B cell (primary cell): ENCODE results near the gene BMAL2. TPM values are rescaled to one million over a fixed set of nuclear protein-coding genes. Genes with fewer than 3 reads are reported as not detected.

Source experiments
- ATAC-seq: fragments of 200-7000 bp; cut with Tn5 transposase; one replicate; pipeline ENCODE4 v1.10.0; 2021; ENCODE audit warnings: low read depth, mild to moderate bottlenecking, moderate number of reproducible peaks, moderate library complexity
- CTCF ChIA-PET: fragments of 350-600 bp; sonication (Branson Sonifier 250); formaldehyde crosslinking; loops from one replicate; lab custom pipeline; 2021; ENCODE audit warnings: antibody characterized with exemption, inconsistent platforms; lab: Charles Lee
- POLR2A ChIA-PET: fragments of 350-600 bp; sonication (Branson Sonifier 250); formaldehyde crosslinking; loops from one replicate; lab custom pipeline; 2021; ENCODE audit warnings: antibody characterized with exemption; lab: Charles Lee
- DNase-seq: peaks from one replicate; pipeline ENCODE4 v3.0.0; 2013
- H2AFZ ChIP-seq: 2 replicates; pipeline ENCODE4 v1.6.1; 2012; ENCODE audit warnings: mild to moderate bottlenecking, low read depth, low read length; ENCODE audit not compliant: insufficient read depth, poor library complexity, severe bottlenecking
- H3K27ac ChIP-seq, 2 donors: 1 replicate in 1 of 2; 2 replicates in 1 of 2; pipeline ENCODE4 v1.5.1; 2012 to 2013; ENCODE audit warnings: low read length in 2 of 2, mild to moderate bottlenecking in 2 of 2, moderate library complexity in 1 of 2
- H3K27me3 ChIP-seq, 4 experiments: fragments of 200-600 bp in 1 of 4; sonication (generic) in 1 of 4; replicated peaks in 1 of 4; 1 replicate in 2 of 4; 2 replicates in 2 of 4; pipeline versions ENCODE4 v1.6.1 to v1.7.0; 2013 to 2016; ENCODE audit warnings: low read length in 3 of 4, mild to moderate bottlenecking in 2 of 4, mixed read lengths in 1 of 4, moderate library complexity in 1 of 4; ENCODE audit not compliant: insufficient read depth in 4 of 4, control insufficient read depth in 3 of 4; ENCODE audit errors: control extremely low read depth in 1 of 4
- H3K36me3 ChIP-seq, 2 experiments: replicated peaks in 1 of 2; 1 replicate in 1 of 2; 2 replicates in 1 of 2; pipeline versions ENCODE4 v1.6.1 to v1.7.1; 2013; ENCODE audit warnings: low read length in 1 of 2; ENCODE audit not compliant: insufficient read depth in 2 of 2, control insufficient read depth in 1 of 2; ENCODE audit errors: control extremely low read depth in 1 of 2, extremely low read depth in 1 of 2
- H3K4me1 ChIP-seq, 2 donors: fragments of 200-600 bp in 1 of 2; sonication (generic) in 1 of 2; 1 replicate in 1 of 2; 2 replicates in 1 of 2; pipeline versions ENCODE4 v1.5.1 to v1.6.1; 2013 to 2017; ENCODE audit warnings: low read length in 2 of 2; ENCODE audit not compliant: control insufficient read depth in 2 of 2, insufficient read depth in 2 of 2
- H3K4me2 ChIP-seq: replicated peaks from 2 replicates; pipeline ENCODE3; 2012; ENCODE audit warnings: mild to moderate bottlenecking, low read depth, low read length; ENCODE audit not compliant: poor library complexity, severe bottlenecking
- H3K4me3 ChIP-seq, 5 experiments: fragments of 200-600 bp in 1 of 5; sonication (generic) in 1 of 5; 1 replicate in 3 of 5; 2 replicates in 2 of 5; pipeline versions ENCODE4 v1.5.1 to v1.7.0; 2011 to 2016; ENCODE audit warnings: low read length in 4 of 5, mild to moderate bottlenecking in 4 of 5, low read depth in 2 of 5, control low read depth in 1 of 5, moderate library complexity in 1 of 5; ENCODE audit not compliant: insufficient read depth in 1 of 5; ENCODE audit errors: control extremely low read depth in 1 of 5, extremely low read depth in 1 of 5
- H3K79me2 ChIP-seq: fragments of 200-600 bp; sonication (generic); one replicate; pipeline ENCODE4 v1.6.0; 2016; ENCODE audit warnings: low read length; ENCODE audit not compliant: control insufficient read depth, insufficient read depth
- H3K9ac ChIP-seq: fragments of 200-600 bp; sonication (generic); 2 replicates; pipeline ENCODE4 v1.6.1; 2017; ENCODE audit warnings: mild to moderate bottlenecking, low read length, moderate library complexity
- H3K9me3 ChIP-seq, 3 donors: one replicate each; pipeline versions ENCODE4 v1.6.1 to v1.7.1; 2013; ENCODE audit warnings: low read length in 2 of 3; ENCODE audit not compliant: control insufficient read depth in 2 of 3, insufficient read depth in 1 of 3; ENCODE audit errors: control extremely low read depth in 1 of 3
- H4K20me1 ChIP-seq: 2 replicates; pipeline ENCODE4 v1.6.0; 2012; ENCODE audit warnings: mild to moderate bottlenecking, low read length; ENCODE audit not compliant: insufficient read depth, control insufficient read depth, poor library complexity, severe bottlenecking
- H3K27ac Mint-ChIP-seq: one replicate; pipeline ENCODE4 v1.8.0; 2021; ENCODE audit warnings: mixed read lengths
- H3K27me3 Mint-ChIP-seq: one replicate; pipeline ENCODE4 v1.8.0; 2021; ENCODE audit warnings: mixed read lengths
- H3K4me1 Mint-ChIP-seq: one replicate; pipeline ENCODE4 v1.8.0; 2021; ENCODE audit warnings: mixed read lengths
- H3K4me3 Mint-ChIP-seq: one replicate; pipeline ENCODE4 v1.8.0; 2021; ENCODE audit warnings: mixed read lengths
- H3K9me3 Mint-ChIP-seq: one replicate; pipeline ENCODE4 v1.8.0; 2022; ENCODE audit warnings: mixed read lengths; ENCODE audit not compliant: insufficient read depth
- CTCF ChIP-seq: fragments of 200-600 bp; IDR thresholded peaks from one replicate; pipeline ENCODE4 v1.8.0; 2022; ENCODE audit warnings: antibody characterized with exemption, mild to moderate bottlenecking
- EZH2 ChIP-seq: IDR thresholded peaks from 2 replicates; pipeline ENCODE4 v1.6.1; 2012; ENCODE audit warnings: borderline replicate concordance, low read depth, mild to moderate bottlenecking, moderate library complexity, low read length; ENCODE audit not compliant: insufficient read depth, poor library complexity, severe bottlenecking
- WGBS: methylation state at CpG from one replicate; pipeline ENCODE4 v1.1.5; 2013; ENCODE audit warnings: missing lambda C conversion rate; ENCODE audit not compliant: insufficient coverage; 5-methylcytosine and 5-hydroxymethylcytosine counted together
- intact Hi-C: fragments of 100-400 bp; cut with micrococcal nuclease; formaldehyde crosslinking; loops from one replicate; pipeline ENCODE4 v1.10.0; 2022
- polyA plus RNA-seq: library from polyadenylated mRNA; depleted of rRNA; stranded (reverse); fragments of >200 nt; gene quantifications from 2 replicates; pipeline ENCODE4 v1.2.3, GENCODE V29; 2012
- total RNA-seq, 2 donors: library from RNA; stranded (reverse); fragments of 120-200 nt in 1 of 2; gene quantifications; 1 replicate in 1 of 2; 2 replicates in 1 of 2; pipeline versions ENCODE4 v1.2.3 to v1.2.4, GENCODE V29; 2013 to 2022

BMAL2 gene
- total and polyA plus RNA-seq, 2 donors (not counting 1 experiment from before 2014, with no cell fraction given) = 0.30 to 2.8 TPM

- DNase-seq = no peak
- Histone ChIP-seq H3K79me2 (no peaks in the 10 kb centered on the region), H3K4me2 (no peak overlapping the region), H3K4me1 (no peaks in the 10 kb centered on the region), H3K36me3 (no peaks in the 10 kb centered on the region), H3K27me3 (no peaks in the 10 kb centered on the region), H4K20me1 (no peaks in the 10 kb centered on the region), H2AFZ (no peak overlapping the region), H3K27ac (no peak overlapping the region), H3K9ac (no peak overlapping the region), H3K4me3 (no peak overlapping the region), H3K9me3 (no peaks in the 10 kb centered on the region)
- H3K4me3 Mint-ChIP-seq = no peak overlapping the region
- CTCF ChIA-PET = no interaction called here
- no peak for ATAC-seq
- POLR2A ChIA-PET = no interaction called here
- H3K9me3 Mint-ChIP-seq = no peaks in the 10 kb centered on the region
- TF ChIP-seq CTCF (no peak), EZH2 (no peak)
- H3K4me1 Mint-ChIP-seq = no peaks in the 10 kb centered on the region
- WGBS = no CpG with 5 or more reads among the region's 5 CpGs
- no peak overlapping the region for H3K27ac Mint-ChIP-seq
- H3K27me3 Mint-ChIP-seq = no peaks in the 10 kb centered on the region
- intact Hi-C loops = no loop called here
These were observed 10.8 kb downstream of the BMAL2 start for GRCh38 chr12:27343255-27344000.

GRCh38 chr12:27344246-27344645 lies 11.6 kb downstream of the BMAL2 start:
- no peaks in the 10 kb centered on the region for H3K4me1 Mint-ChIP-seq
- Histone ChIP-seq H3K4me1 (no peaks in the 10 kb centered on the region), H3K4me3 (no peak overlapping the region), H3K9ac (no peak overlapping the region), H3K9me3 (no peaks in the 10 kb centered on the region), H3K27me3 (no peaks in the 10 kb centered on the region), H4K20me1 (no peaks in the 10 kb centered on the region), H2AFZ (no peak overlapping the region), H3K36me3 (no peaks in the 10 kb centered on the region), H3K27ac (no peak overlapping the region), H3K4me2 (no peak overlapping the region), H3K79me2 (no peaks in the 10 kb centered on the region)
- no peaks in the 10 kb centered on the region for H3K9me3 Mint-ChIP-seq
- ChIA-PET CTCF (no interaction called here), POLR2A (no interaction called here)
- WGBS = 65% methylated on average over 2 of the region's 2 CpGs
- intact Hi-C loops = no loop called here
- TF ChIP-seq CTCF (no peak), EZH2 (no peak)
- H3K4me3 Mint-ChIP-seq = no peak overlapping the region
- ATAC-seq (no peak), DNase-seq (no peak)
- H3K27ac Mint-ChIP-seq = no peak overlapping the region
- H3K27me3 Mint-ChIP-seq = no peaks in the 10 kb centered on the region
